Nephron (organoid): Measurements from ENCODE around the gene PDE11A.

Experiments used
- H3K27ac Mint-ChIP-seq, 3 experiments: 2 replicates each; pipeline ENCODE4 v1.8.0; 2020; ENCODE audit warnings: mixed read lengths in 3 of 3, mild to moderate bottlenecking in 2 of 3, moderate library complexity in 1 of 3
- H3K27me3 Mint-ChIP-seq: 2 replicates; pipeline ENCODE4 v1.8.0; 2021; ENCODE audit warnings: low read depth, mild to moderate bottlenecking, moderate library complexity, mixed read lengths
- H3K36me3 Mint-ChIP-seq: 2 replicates; pipeline ENCODE4 v1.8.0; 2020; ENCODE audit warnings: low read depth, mixed read lengths
- H3K4me1 Mint-ChIP-seq: 2 replicates; pipeline ENCODE4 v1.8.0; 2020; ENCODE audit warnings: mixed read lengths
- H3K4me3 Mint-ChIP-seq, 3 experiments: 2 replicates each; pipeline ENCODE4 v1.8.0; 2020; ENCODE audit warnings: mild to moderate bottlenecking in 3 of 3, mixed read lengths in 3 of 3, moderate library complexity in 2 of 3
- H3K9me3 Mint-ChIP-seq: 2 replicates; pipeline ENCODE4 v1.8.0; 2020; ENCODE audit warnings: mixed read lengths
- TF ChIP-seq, protein P1 (sequence below), 3 experiments: fragments of 200-600 bp; sonication (generic); IDR thresholded peaks; one replicate each; pipeline ENCODE4 v1.5.0; 2021; ENCODE audit warnings: antibody characterized with exemption in 3 of 3; ENCODE audit not compliant: unreplicated experiment in 3 of 3

The PDE11A gene

DNA sequence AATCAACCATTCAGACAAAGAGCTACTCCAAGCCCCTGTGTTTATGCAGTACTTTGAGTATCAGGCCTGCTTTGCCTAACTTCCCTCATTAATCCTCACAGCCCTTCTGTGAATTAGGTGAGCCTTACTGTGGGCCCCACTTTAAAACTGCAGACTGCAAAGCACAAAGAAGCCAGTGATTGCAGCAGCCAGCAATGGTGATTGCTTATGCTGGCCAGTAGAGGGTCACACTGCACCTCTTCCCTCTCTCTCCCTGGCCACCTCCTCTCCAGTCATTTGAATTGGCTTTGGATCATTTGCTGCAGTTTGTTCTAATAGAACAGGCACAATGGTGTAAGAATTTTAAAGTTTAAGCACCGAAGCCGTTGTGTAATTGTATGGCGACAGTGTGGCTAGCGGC lies 450.1 kb downstream of the PDE11A start:
- TF ChIP-seq, protein P1, sequence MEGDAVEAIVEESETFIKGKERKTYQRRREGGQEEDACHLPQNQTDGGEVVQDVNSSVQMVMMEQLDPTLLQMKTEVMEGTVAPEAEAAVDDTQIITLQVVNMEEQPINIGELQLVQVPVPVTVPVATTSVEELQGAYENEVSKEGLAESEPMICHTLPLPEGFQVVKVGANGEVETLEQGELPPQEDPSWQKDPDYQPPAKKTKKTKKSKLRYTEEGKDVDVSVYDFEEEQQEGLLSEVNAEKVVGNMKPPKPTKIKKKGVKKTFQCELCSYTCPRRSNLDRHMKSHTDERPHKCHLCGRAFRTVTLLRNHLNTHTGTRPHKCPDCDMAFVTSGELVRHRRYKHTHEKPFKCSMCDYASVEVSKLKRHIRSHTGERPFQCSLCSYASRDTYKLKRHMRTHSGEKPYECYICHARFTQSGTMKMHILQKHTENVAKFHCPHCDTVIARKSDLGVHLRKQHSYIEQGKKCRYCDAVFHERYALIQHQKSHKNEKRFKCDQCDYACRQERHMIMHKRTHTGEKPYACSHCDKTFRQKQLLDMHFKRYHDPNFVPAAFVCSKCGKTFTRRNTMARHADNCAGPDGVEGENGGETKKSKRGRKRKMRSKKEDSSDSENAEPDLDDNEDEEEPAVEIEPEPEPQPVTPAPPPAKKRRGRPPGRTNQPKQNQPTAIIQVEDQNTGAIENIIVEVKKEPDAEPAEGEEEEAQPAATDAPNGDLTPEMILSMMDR (IDR thresholded peaks at IDR 0.05; ENCODE audit: unreplicated experiment in 3 of 3) = peak; percentile 56 to 73 (median 66)
- H3K4me1 Mint-ChIP-seq = peaks cover 66% of the 10 kb centered on the region
- H3K27ac Mint-ChIP-seq = peak overlapping the region; percentile 90 to 95 (median 94)
- peak overlapping the region; percentile 8 to 55 (median 40) for H3K4me3 Mint-ChIP-seq
- peaks cover 6% of the 10 kb centered on the region for H3K9me3 Mint-ChIP-seq
- peaks cover 6% of the 10 kb centered on the region for H3K36me3 Mint-ChIP-seq
- no peaks in the 10 kb centered on the region for H3K27me3 Mint-ChIP-seq

DNA sequence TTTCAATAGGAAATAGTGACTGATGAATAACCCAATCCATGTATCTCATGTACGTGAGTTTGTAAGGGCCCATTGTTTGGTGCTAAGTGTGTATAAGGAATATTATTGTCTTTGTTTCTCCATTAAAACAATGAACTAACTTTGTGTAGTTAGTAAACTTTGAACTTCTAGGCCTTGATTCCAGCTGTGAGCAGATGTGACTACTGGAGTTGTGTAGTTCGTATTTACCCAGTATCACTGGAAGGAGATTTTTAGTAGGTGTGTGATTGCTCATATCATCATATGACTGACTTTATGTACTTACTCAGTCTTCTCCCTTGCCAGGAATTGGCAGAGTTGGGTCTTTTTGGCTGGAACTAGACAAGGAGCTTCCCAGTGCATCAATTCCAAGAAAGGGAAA lies 452.6 kb downstream of the PDE11A start:
- Mint-ChIP-seq H3K36me3 (peaks cover 15% of the 10 kb centered on the region), H3K4me1 (peaks cover 42% of the 10 kb centered on the region), H3K27me3 (no peaks in the 10 kb centered on the region), H3K27ac (peak overlapping the region; percentile 26 to 100 (median 78)), H3K9me3 (peaks cover 11% of the 10 kb centered on the region), H3K4me3 (peak overlapping the region; percentile 44 to 71 (median 50))
- TF ChIP-seq, protein P1 (IDR thresholded peaks at IDR 0.05; ENCODE audit: unreplicated experiment in 3 of 3) = no peak

DNA sequence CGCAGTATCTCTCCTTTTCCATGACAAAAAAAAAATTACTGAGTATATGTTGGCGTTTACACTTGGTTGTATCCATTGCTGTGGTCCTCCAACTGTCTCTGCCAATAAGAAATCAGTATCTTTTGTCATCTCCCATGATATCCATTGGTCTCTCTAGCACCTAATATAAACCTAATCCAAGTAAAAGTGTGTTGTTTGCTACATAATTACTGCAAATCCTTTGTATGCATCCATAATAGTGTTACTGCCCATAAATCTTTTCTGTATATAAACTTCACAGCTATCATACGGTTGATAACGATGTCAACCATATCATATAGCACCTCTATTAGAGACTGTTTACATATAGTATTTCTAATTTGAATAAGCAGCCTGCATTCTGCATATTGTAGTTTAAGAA lies 453.1 kb downstream of the PDE11A start:
- Mint-ChIP-seq H3K27me3 (no peaks in the 10 kb centered on the region), H3K36me3 (peaks cover 20% of the 10 kb centered on the region), H3K9me3 (peaks cover 11% of the 10 kb centered on the region), H3K4me1 (peaks cover 42% of the 10 kb centered on the region), H3K4me3 (peak overlapping the region; percentile 96), H3K27ac (peak overlapping the region; percentile 100)
- TF ChIP-seq, protein P1 (IDR thresholded peaks at IDR 0.05; ENCODE audit: unreplicated experiment in 3 of 3) = no peak

DNA sequence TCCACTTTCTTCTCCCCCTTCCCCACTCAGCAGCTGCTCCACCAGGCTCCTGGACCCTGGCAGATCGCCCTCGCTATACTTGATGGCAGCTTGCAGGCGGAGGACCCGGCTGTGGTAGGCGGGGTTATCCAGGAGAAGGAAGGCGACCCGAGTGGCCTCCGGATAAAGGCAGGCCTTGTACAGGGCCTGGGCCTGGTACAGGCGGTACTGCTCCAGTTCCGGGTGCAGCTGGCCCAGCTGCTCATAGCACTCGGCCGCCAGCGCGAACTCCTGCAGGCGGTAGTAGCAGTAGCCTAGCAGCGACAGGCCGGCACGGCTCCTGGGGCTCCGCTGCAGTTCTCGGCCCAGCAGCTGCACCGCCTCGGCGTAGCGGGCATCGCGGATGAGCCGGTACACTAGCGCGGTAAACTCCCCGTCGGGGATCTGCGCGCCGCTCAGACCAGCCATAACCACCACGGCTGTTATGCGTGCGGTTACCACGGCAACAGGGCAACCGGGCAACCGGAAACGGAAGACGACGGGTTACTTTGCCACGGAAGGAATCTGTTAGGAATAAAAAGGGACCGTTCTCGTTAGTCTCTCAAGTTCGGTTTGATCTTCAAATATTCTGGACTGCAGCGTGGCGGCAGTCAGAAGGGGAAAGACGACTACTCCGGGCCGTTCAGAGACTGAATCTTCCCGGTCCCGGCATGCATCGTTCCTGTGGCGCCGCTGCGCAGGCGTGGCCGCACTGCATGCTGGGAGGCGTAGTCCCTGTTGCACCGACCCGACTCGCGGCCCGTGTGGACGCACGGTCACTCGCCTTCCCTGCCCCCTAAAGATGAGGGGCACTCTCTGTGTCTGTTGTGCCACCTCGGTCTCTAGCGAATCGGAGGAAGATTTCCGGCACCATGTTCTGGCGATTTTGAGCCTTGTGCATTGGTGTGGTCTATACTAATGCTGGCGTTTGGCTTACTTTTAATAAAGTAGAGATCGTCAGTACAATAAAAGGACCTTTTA lies 454.0 kb downstream of the PDE11A start:
- Mint-ChIP-seq H3K4me3 (peak overlapping the region; percentile 96), H3K4me1 (peaks cover 36% of the 10 kb centered on the region), H3K27me3 (no peaks in the 10 kb centered on the region), H3K9me3 (peaks cover 11% of the 10 kb centered on the region), H3K27ac (peak overlapping the region; percentile 100), H3K36me3 (peaks cover 24% of the 10 kb centered on the region)
- TF ChIP-seq, protein P1 (IDR thresholded peaks at IDR 0.05; ENCODE audit: unreplicated experiment in 3 of 3) = no peak

DNA sequence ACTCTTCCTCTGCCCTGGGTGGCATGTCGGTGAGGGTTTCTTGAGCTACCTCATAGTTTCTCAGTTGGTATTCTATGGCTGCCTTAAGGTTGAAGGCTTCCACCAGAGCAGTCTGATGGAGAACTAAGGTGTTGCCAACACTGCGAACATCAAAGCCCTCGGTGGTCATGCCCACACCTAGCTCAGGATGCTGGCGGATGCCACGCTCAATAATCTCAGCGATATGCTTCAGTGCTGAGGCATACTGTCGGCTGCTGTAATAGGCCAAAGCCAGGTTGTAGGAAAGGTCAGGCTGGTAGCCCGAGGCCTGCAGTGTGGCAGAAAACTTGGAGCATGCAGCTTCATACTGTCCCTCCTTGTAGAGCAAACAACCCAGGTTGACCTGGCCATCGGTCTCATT lies 454.7 kb downstream of the PDE11A start:
- peaks cover 24% of the 10 kb centered on the region for H3K36me3 Mint-ChIP-seq

More for the DNA sequence above, 454.7 kb downstream of the PDE11A start:
- TF ChIP-seq, protein P1 (IDR thresholded peaks at IDR 0.05; ENCODE audit: unreplicated experiment in 3 of 3) = no peak
- no peaks in the 10 kb centered on the region for H3K27me3 Mint-ChIP-seq
- H3K27ac Mint-ChIP-seq = peak overlapping the region in 2 of 3 experiments; percentile 100
- H3K9me3 Mint-ChIP-seq = peaks cover 11% of the 10 kb centered on the region
- H3K4me3 Mint-ChIP-seq = peak overlapping the region; percentile 96
- H3K4me1 Mint-ChIP-seq = peaks cover 33% of the 10 kb centered on the region
